Adrenal gland (tissue), 5 donors: ENCODE measurements around the gene OR6C70.

Source experiments
- POLR2A ChIP-seq, 2 donors: fragments of 450-650 bp; IDR thresholded peaks; one replicate each; pipeline ENCODE4 v1.6.1; 2017; ENCODE audit warnings: antibody characterized with exemption in 2 of 2, mild to moderate bottlenecking in 2 of 2, moderate library complexity in 1 of 2
- TF ChIP-seq, protein P1 (sequence below), 6 experiments: fragments of 450-650 bp in 4 of 6; fragments of 200-600 bp in 2 of 6; sonication (generic) in 1 of 6; IDR thresholded peaks; 1 replicate in 5 of 6; 2 replicates in 1 of 6; pipeline versions ENCODE4 v1.5.1 to v1.8.0; 2016 to 2021; ENCODE audit warnings: antibody characterized with exemption in 6 of 6, mild to moderate bottlenecking in 2 of 6, moderate library complexity in 1 of 6
- donor health status: DM: no; HTN: no; CAD: no.

DNA sequence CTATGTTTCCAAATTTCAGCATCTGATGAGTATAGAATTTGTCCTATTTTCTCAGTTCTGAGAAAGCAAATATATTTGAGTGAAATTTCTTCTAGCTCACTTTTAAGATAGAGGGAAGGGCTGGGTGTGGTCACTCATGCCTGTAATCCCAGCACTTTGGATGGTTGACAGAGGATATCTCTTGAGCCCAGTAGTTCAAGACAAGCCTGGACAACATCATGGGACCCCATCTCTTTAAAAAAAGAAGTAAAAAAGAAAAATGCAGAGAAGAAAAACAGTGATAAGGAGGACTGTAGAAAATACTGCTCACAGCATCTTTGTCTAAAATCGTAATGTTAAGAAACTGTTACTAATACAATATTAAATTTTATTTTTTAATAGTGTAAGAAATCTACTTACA is 2.3 kb upstream of the OR6C70 start:
- no peak for TF ChIP-seq POLR2A (IDR thresholded peaks at IDR 0.05)
- TF ChIP-seq, protein P1, sequence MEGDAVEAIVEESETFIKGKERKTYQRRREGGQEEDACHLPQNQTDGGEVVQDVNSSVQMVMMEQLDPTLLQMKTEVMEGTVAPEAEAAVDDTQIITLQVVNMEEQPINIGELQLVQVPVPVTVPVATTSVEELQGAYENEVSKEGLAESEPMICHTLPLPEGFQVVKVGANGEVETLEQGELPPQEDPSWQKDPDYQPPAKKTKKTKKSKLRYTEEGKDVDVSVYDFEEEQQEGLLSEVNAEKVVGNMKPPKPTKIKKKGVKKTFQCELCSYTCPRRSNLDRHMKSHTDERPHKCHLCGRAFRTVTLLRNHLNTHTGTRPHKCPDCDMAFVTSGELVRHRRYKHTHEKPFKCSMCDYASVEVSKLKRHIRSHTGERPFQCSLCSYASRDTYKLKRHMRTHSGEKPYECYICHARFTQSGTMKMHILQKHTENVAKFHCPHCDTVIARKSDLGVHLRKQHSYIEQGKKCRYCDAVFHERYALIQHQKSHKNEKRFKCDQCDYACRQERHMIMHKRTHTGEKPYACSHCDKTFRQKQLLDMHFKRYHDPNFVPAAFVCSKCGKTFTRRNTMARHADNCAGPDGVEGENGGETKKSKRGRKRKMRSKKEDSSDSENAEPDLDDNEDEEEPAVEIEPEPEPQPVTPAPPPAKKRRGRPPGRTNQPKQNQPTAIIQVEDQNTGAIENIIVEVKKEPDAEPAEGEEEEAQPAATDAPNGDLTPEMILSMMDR (IDR thresholded peaks at IDR 0.05) = no peak
